ENCODE measurements around the gene KMT2B. TPM values are rescaled to one million over a fixed set of nuclear protein-coding genes. Genes with fewer than 3 reads are reported as not detected.

Gene KMT2B
- polyA plus RNA-seq, 1 donor = 33.2 TPM

GRCh38 chr19:35710784-35711723 is 6.7 kb upstream of the KMT2B start:
- H3K27ac ChIP-seq (ENCODE audit: low read length) = no peak overlapping the region
- H3K36me3 ChIP-seq (ENCODE audit: control insufficient read depth, insufficient read depth, low read length) = no peaks in the 10 kb centered on the region
- H3K9me3 ChIP-seq (ENCODE audit: control insufficient read depth, low read depth, low read length) = no peaks in the 10 kb centered on the region
- peaks cover 10% of the 10 kb centered on the region for H3K4me1 ChIP-seq (ENCODE audit: control insufficient read depth, insufficient read depth, low read length)
- WGBS (ENCODE audit: insufficient coverage, low lambda C conversion rate) = no CpG with 5 or more reads among the region's 13 CpGs
- no peak for DNase-seq
- no peak overlapping the region for H3K4me3 ChIP-seq (ENCODE audit: low read length)
- peaks cover 5% of the 10 kb centered on the region for H3K27me3 ChIP-seq (ENCODE audit: control insufficient read depth, insufficient read depth, low read length)

GRCh38 chr19:35712567-35713505 is 5.0 kb upstream of the KMT2B start:
- H3K4me3 ChIP-seq (ENCODE audit: low read length) = no peak overlapping the region
- no peak for DNase-seq
- H3K27me3 ChIP-seq (ENCODE audit: control insufficient read depth, insufficient read depth, low read length) = peaks cover 5% of the 10 kb centered on the region
- H3K27ac ChIP-seq (ENCODE audit: low read length) = no peak overlapping the region
- no peaks in the 10 kb centered on the region for H3K36me3 ChIP-seq (ENCODE audit: control insufficient read depth, insufficient read depth, low read length)
- WGBS (ENCODE audit: insufficient coverage, low lambda C conversion rate) = 80% methylated on average over 1 of the region's 11 CpGs
- H3K4me1 ChIP-seq (ENCODE audit: control insufficient read depth, insufficient read depth, low read length) = peaks cover 10% of the 10 kb centered on the region
- no peaks in the 10 kb centered on the region for H3K9me3 ChIP-seq (ENCODE audit: control insufficient read depth, low read depth, low read length)

GRCh38 chr19:35713506-35713850 is 4.3 kb upstream of the KMT2B start:
- Histone ChIP-seq H3K4me1 (ENCODE audit: control insufficient read depth, insufficient read depth, low read length) (peaks cover 10% of the 10 kb centered on the region), H3K9me3 (ENCODE audit: control insufficient read depth, low read depth, low read length) (no peaks in the 10 kb centered on the region), H3K27me3 (ENCODE audit: control insufficient read depth, insufficient read depth, low read length) (peaks cover 5% of the 10 kb centered on the region), H3K4me3 (ENCODE audit: low read length) (no peak overlapping the region), H3K27ac (ENCODE audit: low read length) (no peak overlapping the region), H3K36me3 (ENCODE audit: control insufficient read depth, insufficient read depth, low read length) (no peaks in the 10 kb centered on the region)
- WGBS (ENCODE audit: insufficient coverage, low lambda C conversion rate) = 50% methylated on average over 1 of the region's 2 CpGs
- DNase-seq = no peak

GRCh38 chr19:35713904-35714495 is 3.8 kb upstream of the KMT2B start:
- DNase-seq = no peak
- Histone ChIP-seq H3K4me3 (ENCODE audit: low read length) (no peak overlapping the region), H3K36me3 (ENCODE audit: control insufficient read depth, insufficient read depth, low read length) (no peaks in the 10 kb centered on the region), H3K27ac (ENCODE audit: low read length) (no peak overlapping the region), H3K4me1 (ENCODE audit: control insufficient read depth, insufficient read depth, low read length) (peaks cover 13% of the 10 kb centered on the region), H3K9me3 (ENCODE audit: control insufficient read depth, low read depth, low read length) (no peaks in the 10 kb centered on the region), H3K27me3 (ENCODE audit: control insufficient read depth, insufficient read depth, low read length) (peaks cover 5% of the 10 kb centered on the region)
- WGBS (ENCODE audit: insufficient coverage, low lambda C conversion rate) = no CpG with 5 or more reads among the region's 12 CpGs

- Histone ChIP-seq H3K9me3 (ENCODE audit: control insufficient read depth, low read depth, low read length) (no peaks in the 10 kb centered on the region), H3K27me3 (ENCODE audit: control insufficient read depth, insufficient read depth, low read length) (peaks cover 5% of the 10 kb centered on the region), H3K27ac (ENCODE audit: low read length) (no peak overlapping the region), H3K4me3 (ENCODE audit: low read length) (no peak overlapping the region), H3K4me1 (ENCODE audit: control insufficient read depth, insufficient read depth, low read length) (peaks cover 21% of the 10 kb centered on the region), H3K36me3 (ENCODE audit: control insufficient read depth, insufficient read depth, low read length) (peaks cover 3% of the 10 kb centered on the region)
- WGBS (ENCODE audit: insufficient coverage, low lambda C conversion rate) = no CpG with 5 or more reads among the region's 14 CpGs
- DNase-seq = no peak
Observed at GRCh38 chr19:35714601-35715354, 3.0 kb upstream of the KMT2B start.

GRCh38 chr19:35715355-35715809 is 2.4 kb upstream of the KMT2B start:
- Histone ChIP-seq H3K27ac (ENCODE audit: low read length) (no peak overlapping the region), H3K27me3 (ENCODE audit: control insufficient read depth, insufficient read depth, low read length) (peaks cover 5% of the 10 kb centered on the region), H3K9me3 (ENCODE audit: control insufficient read depth, low read depth, low read length) (no peaks in the 10 kb centered on the region), H3K4me1 (ENCODE audit: control insufficient read depth, insufficient read depth, low read length) (peaks cover 21% of the 10 kb centered on the region), H3K4me3 (ENCODE audit: low read length) (peak overlapping the region; percentile 65), H3K36me3 (ENCODE audit: control insufficient read depth, insufficient read depth, low read length) (peaks cover 9% of the 10 kb centered on the region)
- no peak for DNase-seq
- no CpG with 5 or more reads among the region's 7 CpGs for WGBS (ENCODE audit: insufficient coverage, low lambda C conversion rate)

GRCh38 chr19:35715981-35716800 is 1.6 kb upstream of the KMT2B start:
- peaks cover 3% of the 10 kb centered on the region for H3K27me3 ChIP-seq (ENCODE audit: control insufficient read depth, insufficient read depth, low read length)
- DNase-seq = peak; percentile 43 to 46
- peaks cover 21% of the 10 kb centered on the region for H3K4me1 ChIP-seq (ENCODE audit: control insufficient read depth, insufficient read depth, low read length)
- peak overlapping the region; percentile 65 for H3K4me3 ChIP-seq (ENCODE audit: low read length)
- no peaks in the 10 kb centered on the region for H3K9me3 ChIP-seq (ENCODE audit: control insufficient read depth, low read depth, low read length)
- WGBS (ENCODE audit: insufficient coverage, low lambda C conversion rate) = no CpG with 5 or more reads among the region's 52 CpGs
- H3K27ac ChIP-seq (ENCODE audit: low read length) = peak overlapping the region; percentile 81
- H3K36me3 ChIP-seq (ENCODE audit: control insufficient read depth, insufficient read depth, low read length) = peaks cover 14% of the 10 kb centered on the region

- DNase-seq = peak; percentile 88 to 96
- Histone ChIP-seq H3K9me3 (ENCODE audit: control insufficient read depth, low read depth, low read length) (no peaks in the 10 kb centered on the region), H3K4me1 (ENCODE audit: control insufficient read depth, insufficient read depth, low read length) (peaks cover 21% of the 10 kb centered on the region), H3K27me3 (ENCODE audit: control insufficient read depth, insufficient read depth, low read length) (peaks cover 3% of the 10 kb centered on the region), H3K36me3 (ENCODE audit: control insufficient read depth, insufficient read depth, low read length) (peaks cover 19% of the 10 kb centered on the region), H3K4me3 (ENCODE audit: low read length) (peak overlapping the region; percentile 65), H3K27ac (ENCODE audit: low read length) (peak overlapping the region; percentile 81)
- no CpG with 5 or more reads among the region's 77 CpGs for WGBS (ENCODE audit: insufficient coverage, low lambda C conversion rate)
Observed at GRCh38 chr19:35716801-35717664, 770 bp upstream of the KMT2B start.

Data from large intestine (tissue), 3 donors.